ENCODE results near the gene ITPRIP.

- TF ChIP-seq CTCF (IDR thresholded peaks at IDR 0.05) (no peak), POLR2A (IDR thresholded peaks at IDR 0.05) (peak in 1 of 2 donors; percentile 46)
Measured at GRCh38 chr10:104331208-104331838, 6.9 kb downstream of the ITPRIP start.
